ENCODE data around the gene KLHL14.
"Not testable (repeated sequence)": the region's sequence is repeated elsewhere in the genome, so short reads cannot be mapped to it uniquely, and the experiment has no call there.

KLHL14 gene

GRCh38 chr18:32772581-32773381, at the start of gene KLHL14:
TSS of gene KLHL14 (minus strand) at chr18:32773023. CDS start at chr18:32770591, 2,432 bp downstream.
- no peak for FAIRE-seq

- FAIRE-seq: no peak
Observed at GRCh38 chr18:32822197-32822596, 49.4 kb upstream of the KLHL14 start.

GRCh38 chr18:32815881-32816280, 43.1 kb upstream of the KLHL14 start:
- FAIRE-seq: no peak

GRCh38 chr18:32812342-32812741, 39.5 kb upstream of the KLHL14 start:
- no peak for FAIRE-seq

GRCh38 chr18:32810314-32810713, 37.5 kb upstream of the KLHL14 start:
- FAIRE-seq: no peak

GRCh38 chr18:32805354-32805753, 32.5 kb upstream of the KLHL14 start:
- no peak for FAIRE-seq

- no peak for FAIRE-seq
Observed at GRCh38 chr18:32804134-32804888, 31.5 kb upstream of the KLHL14 start.

- FAIRE-seq: no peak
Observed at GRCh38 chr18:32803568-32803967, 30.7 kb upstream of the KLHL14 start.

- no peak for FAIRE-seq
Observed at GRCh38 chr18:32802591-32803451, 30.0 kb upstream of the KLHL14 start.

GRCh38 chr18:32801228-32801627, 28.4 kb upstream of the KLHL14 start:
- FAIRE-seq: no peak

- no peak for FAIRE-seq
Observed at GRCh38 chr18:32798209-32798960, 25.6 kb upstream of the KLHL14 start.

- not testable (repeated sequence) for FAIRE-seq
Observed at GRCh38 chr18:32794667-32795066, 21.8 kb upstream of the KLHL14 start.

GRCh38 chr18:32779010-32779409, 6.2 kb upstream of the KLHL14 start:
- FAIRE-seq: no peak

- FAIRE-seq: no peak
Observed at GRCh38 chr18:32777049-32777448, 4.2 kb upstream of the KLHL14 start.

- no peak for FAIRE-seq
Observed at GRCh38 chr18:32776561-32776960, 3.7 kb upstream of the KLHL14 start.

GRCh38 chr18:32775628-32776027, 2.8 kb upstream of the KLHL14 start:
- no peak for FAIRE-seq

GRCh38 chr18:32773382-32773712, 524 bp upstream of the KLHL14 start:
- no peak for FAIRE-seq

GRCh38 chr18:32771871-32772580, 797 bp downstream of the KLHL14 start:
- FAIRE-seq: no peak

- FAIRE-seq: no peak
Observed at GRCh38 chr18:32771169-32771751, 1.6 kb downstream of the KLHL14 start.

- FAIRE-seq: no peak
Observed at GRCh38 chr18:32770666-32771168, 2.1 kb downstream of the KLHL14 start.

- no peak for FAIRE-seq
Observed at GRCh38 chr18:32770054-32770665, 2.7 kb downstream of the KLHL14 start.

Measured in islet of Langerhans (tissue), 1 donor.